GM18519 (cell line): ENCODE data around the gene AGT.
"Not testable (repeated sequence)": the region's sequence is repeated elsewhere in the genome, so short reads cannot be mapped to it uniquely, and the experiment has no call there.

ENCODE experiments used
- ATAC-seq: cut with Tn5 transposase; IDR thresholded peaks from one replicate; pipeline ENCODE4 v1.9.1; 2021; ENCODE audit warnings: mild to moderate bottlenecking, moderate library complexity; ENCODE audit not compliant: unreplicated experiment, low FRiP score

Gene AGT

DNA sequence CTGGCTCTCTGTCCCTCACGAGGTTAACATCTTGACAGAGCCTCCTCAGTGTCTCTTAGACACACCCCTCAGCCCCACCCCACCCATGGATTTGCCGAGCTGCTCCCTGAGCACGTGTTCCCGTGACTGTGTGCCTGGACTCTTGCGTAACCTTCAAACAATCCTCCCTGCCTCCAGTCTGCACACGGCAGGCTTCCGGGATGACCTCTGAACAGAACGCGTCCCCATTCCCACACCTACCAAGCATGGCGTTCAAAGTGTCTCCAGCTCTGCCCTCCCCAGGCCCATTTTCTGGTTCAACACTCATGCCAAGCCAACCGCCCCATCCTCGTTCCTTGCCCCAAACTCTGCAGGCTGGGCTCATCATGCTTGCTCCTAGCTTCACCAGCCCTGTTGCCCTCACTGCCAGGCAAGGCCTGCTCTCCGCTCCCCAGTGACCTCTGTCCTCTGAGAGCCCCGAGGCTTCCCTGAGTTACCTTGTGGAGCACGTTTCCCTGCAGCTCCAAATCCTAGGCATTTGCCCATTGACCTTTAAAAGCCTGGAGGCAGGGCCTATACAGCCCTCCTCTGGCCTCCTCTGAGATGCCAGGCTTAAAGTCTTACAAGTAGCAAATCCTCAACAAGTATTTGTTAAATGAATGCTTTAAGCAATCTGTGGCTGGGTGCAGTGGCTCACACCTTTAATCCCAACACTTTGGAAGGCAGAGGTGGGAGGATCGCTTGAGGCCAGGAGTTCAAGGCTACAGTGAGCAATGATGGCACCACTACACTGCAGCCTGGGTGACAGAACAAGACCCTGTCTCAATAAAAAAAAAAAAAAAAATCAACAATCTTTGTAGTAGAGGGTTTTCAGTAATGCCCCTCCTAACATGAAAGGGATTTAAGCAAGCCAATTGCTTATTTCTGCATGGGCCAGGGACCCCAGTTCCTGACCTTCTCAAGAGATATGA, 5.0 kb downstream of the AGT start:
- no peak for ATAC-seq

GRCh38 chr1:230707732-230708630, 5.9 kb downstream of the AGT start:
- ATAC-seq = no peak

GRCh38 chr1:230706887-230707731, 6.8 kb downstream of the AGT start:
- no peak for ATAC-seq

DNA sequence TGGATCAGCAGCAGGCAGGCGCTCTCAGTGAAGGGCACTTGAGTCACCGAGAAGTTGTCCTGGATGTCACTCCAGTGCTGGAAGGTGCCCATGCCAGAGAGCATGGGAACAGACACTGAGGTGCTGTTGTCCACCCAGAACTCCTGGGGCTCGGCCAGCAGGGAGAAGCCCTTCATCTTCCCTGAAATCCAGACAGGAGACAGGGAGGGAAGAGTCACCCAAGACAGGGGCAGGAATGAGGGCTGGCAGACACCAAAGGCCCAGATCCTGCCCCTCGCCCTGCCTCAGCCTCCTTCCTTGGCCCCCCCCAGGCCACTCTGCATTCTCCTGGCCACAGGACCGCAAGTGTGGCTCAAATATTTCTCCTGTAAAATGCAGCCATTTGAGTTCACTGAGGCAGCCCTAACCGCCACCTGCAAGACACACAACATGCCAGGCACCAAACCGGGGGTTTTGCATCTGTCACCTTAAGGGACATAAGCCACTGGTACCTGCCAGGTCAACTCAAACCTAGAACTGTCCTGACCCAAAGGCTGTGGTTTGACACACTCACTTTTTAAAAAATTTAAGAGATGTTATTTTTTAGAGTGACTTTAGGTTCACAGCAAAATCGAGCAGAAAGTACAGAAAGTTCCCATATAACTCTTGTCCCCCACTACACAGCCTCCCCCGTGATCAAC, 7.8 kb downstream of the AGT start:
- no peak for ATAC-seq

- no peak for ATAC-seq
These were observed 8.5 kb downstream of the AGT start for GRCh38 chr1:230705289-230706019.

GRCh38 chr1:230704830-230705229, 9.1 kb downstream of the AGT start:
- ATAC-seq = no peak

DNA sequence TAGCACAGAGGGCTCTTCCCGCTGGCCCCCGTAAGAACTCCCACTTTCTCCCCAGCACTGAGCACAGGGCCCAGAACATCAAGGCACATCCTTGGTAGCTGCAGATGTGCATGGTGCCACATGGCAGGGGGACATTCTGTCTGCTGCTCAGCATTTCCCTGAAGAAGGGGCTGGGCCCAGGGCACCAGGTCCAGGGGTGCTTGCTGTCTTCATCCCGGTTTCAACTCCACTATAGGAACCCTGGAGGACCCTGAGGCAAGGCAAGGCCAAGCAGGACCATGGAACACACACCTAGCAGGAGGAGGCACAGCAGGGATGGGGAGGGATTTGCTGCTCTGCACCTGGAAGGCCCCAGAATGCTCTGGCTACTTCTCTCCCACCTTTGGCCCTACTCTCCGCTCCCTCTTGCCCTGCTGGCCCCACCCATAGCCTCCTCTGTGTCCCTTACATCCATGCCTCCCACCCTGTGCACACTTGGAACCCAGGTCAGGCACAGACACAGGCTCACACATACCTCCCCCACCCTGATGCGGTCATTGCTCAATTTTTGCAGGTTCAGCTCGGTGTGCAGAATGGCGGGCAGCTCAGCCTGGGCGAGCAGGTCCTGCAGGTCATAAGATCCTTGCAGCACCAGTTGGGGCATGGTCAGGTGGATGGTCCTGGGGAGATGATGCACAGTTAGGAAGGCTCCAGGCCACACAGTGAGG, 10.1 kb downstream of the AGT start:
- no peak for ATAC-seq

DNA sequence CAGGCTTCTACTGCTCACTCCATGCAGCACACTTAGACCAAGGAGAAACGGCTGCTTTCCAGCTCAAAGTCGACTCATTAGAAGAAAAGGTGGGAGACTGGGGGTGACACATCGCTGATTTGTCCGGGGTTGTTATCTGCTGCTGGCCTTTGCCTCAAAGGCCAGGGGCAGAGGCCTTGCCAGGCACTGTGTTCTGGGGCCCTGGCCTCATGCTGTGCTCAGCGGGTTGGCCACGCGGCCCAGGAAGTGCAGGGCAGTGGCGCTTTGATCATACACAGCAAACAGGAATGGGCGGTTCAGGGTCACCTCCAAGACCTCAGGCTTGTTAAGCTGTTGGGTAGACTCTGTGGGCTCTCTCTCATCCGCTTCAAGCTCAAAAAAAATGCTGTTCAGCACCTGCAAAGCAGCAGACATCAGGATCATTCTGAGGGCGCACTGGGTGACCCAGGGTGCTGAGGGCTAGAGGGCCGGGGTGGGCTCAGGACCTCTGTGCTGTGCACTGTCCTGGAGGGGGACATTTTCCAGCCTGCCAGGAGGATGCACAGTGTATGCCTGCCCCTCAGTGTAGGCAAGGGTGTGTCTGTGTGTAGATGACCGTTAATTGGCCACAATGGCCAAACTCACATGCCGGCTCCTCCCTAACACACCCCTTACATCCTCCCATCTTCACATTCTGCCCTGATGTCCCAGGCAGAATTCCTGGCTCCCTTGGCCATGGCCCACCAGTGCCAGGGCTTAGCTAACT, 10.8 kb downstream of the AGT start:
- no peak for ATAC-seq

GRCh38 chr1:230701895-230702768, 11.8 kb downstream of the AGT start:
- no peak for ATAC-seq

- ATAC-seq = no peak
These were observed 12.5 kb downstream of the AGT start for GRCh38 chr1:230701434-230701833.

GRCh38 chr1:230700132-230700531, 13.8 kb downstream of the AGT start:
- no peak for ATAC-seq

DNA sequence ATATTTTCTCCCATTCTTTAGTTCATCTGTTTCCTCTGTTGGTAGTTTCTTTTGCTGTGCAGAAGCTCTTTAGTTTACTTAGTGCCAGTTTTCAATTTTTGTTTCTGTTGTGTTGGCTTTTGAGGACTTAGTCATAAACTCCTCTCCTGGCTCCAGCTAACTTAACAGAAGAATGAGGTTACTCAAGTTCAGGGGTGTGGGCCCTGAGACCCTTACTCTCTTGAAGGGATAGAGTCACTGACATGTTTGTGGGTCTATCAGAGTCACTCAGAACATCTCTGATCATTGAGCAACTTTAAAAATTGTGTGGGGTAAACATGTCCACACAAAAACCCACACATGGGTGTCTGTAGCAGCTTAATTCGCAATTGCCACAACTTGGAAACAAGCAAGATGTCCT, 14.2 kb downstream of the AGT start:
- ATAC-seq = no peak

- ATAC-seq = not testable (repeated sequence)
These were observed 15.0 kb downstream of the AGT start for GRCh38 chr1:230698964-230699363.

DNA sequence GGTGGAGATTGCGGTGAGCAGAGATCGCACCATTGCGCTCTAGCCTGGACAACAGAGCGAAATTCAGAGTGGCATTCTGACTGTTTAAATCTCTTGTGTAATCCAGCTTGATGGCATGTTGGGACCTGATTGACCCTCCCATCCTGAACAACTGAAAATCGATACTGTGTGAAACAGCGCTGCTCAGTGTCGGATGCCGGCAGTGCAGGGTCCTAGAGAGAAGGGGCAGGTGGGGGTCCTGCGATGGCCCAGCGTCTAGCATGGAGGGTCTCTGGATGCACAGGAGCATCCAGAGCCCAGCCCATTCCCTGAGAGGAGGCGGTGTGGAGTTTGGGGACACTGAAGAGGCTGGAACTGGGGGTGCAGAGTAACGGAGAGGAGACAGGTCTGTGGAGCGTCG, 15.8 kb downstream of the AGT start:
- no peak for ATAC-seq

- ATAC-seq = no peak
These were observed 17.0 kb downstream of the AGT start for GRCh38 chr1:230696722-230697437.

GRCh38 chr1:230696218-230696617, 17.7 kb downstream of the AGT start:
- no peak for ATAC-seq
